Fibroblast of lung (primary cell): ENCODE data around the gene PLEKHA7.

ENCODE experiments used
- CTCF ChIP-seq, 2 donors: IDR thresholded peaks in 1 of 2; conservative IDR thresholded peaks in 1 of 2; 1 replicate in 1 of 2; 2 replicates in 1 of 2; pipeline ENCODE4 v1.5.1; 2011 to 2012; ENCODE audit warnings: low read length in 2 of 2, control low read depth in 1 of 2, inconsistent platforms in 1 of 2, low read depth in 1 of 2, mild to moderate bottlenecking in 1 of 2
- EZH2 ChIP-seq: IDR thresholded peaks from 2 replicates; pipeline ENCODE4 v1.5.1; 2012; ENCODE audit warnings: low read length, control low read depth, mild to moderate bottlenecking; ENCODE audit errors: missing control alignments

DNA sequence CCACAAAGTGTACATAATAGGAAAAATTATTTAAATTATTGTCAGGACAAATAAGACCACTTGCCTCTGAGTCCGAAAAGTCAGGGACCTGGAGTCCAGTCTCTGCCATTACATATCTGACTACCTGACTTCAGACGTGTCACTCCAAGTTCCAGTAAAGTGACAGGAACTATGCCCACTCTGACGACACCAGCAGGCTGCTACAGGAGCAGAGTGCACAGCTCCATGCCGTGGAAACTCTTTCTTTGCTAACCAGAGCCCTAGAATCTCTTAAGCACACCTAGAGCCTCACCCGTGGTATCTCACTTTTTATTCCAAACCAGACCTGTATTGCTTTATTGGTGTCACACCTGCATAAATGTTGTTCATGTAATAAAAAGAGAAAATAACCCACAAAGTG is 93.7 kb downstream of the PLEKHA7 start:
- TF ChIP-seq EZH2, result no peak
- TF ChIP-seq CTCF (conservative IDR thresholded peaks at IDR 0.05 in 1 of 2, IDR thresholded peaks at IDR 0.05 in 1 of 2; ENCODE audit: low read depth in 1 of 2, low read length in 2 of 2), result no peak
